ENCODE results near the gene ZCCHC24. TPM values are rescaled to one million over a fixed set of nuclear protein-coding genes. Genes with fewer than 3 reads are reported as not detected.

Gene ZCCHC24
- total RNA-seq, 4 donors from 2014 or later, result 2.8 to 39.6 (median 9.3) TPM

DNA sequence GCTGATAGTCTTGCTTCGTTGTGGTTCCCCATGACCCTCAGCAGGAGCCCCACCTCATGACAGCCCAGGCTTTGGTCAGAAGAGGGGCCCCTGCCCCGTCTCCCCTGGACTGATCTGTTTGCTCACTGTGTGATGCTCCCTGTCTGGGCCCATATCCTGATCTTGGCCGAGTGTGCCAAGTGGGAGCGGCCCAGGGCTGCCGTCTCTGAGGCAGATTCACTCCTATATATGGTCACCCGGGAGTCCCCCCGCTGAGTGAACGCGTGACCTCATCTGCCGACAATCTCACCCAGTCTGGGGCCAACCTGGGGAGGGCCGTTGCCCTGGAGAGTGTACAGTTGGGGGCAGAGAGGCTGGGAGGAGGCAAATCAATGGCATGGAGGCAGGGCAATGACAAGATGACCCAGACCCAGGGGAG lies 63.6 kb downstream of the ZCCHC24 start:
- H3K27me3 ChIP-seq, result no peaks in the 10 kb centered on the region

DNA sequence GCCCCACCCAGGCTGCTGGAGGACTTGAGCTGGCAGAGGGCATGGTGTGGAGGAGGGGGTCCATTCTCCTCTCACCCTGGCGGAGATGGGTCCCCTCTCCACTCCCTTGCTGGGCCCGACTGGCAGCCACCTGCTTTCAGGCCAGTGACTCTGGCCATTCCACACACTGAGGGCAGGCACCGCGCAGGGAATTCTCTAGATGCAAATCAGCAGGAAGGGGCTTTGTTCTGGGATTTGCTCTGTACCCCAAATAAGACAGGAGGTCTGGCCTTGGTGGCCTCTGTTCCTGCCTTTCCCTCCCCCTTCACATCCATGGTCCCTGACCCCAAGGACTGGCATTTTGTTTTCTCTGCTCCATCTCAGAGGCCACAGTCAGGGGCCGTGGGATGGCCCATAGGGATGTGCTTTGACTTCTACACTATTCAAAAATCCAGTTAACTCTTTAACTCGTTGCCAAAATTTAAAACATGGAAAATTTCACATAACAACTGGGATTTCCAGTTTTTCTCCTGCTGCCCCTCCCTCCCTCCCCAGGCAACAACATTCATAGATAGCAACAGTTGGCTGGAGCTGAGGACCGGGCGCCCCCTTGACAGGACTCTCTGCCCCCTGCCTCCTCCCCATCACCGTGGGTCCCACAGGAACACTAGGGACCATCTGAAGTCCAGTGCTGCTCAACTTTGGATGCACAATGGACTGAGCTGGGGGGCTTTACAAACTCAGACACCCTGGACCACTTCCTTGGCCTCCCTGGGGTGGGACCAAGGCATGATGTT lies 64.3 kb downstream of the ZCCHC24 start:
- H3K27ac ChIP-seq, result peak overlapping the region; percentile 51 to 81 (median 66)
- no peak overlapping the region for H3K4me3 ChIP-seq
- H3K9me3 ChIP-seq, result no peaks in the 10 kb centered on the region
- peaks cover 0 to 9% (median 0%) of the 10 kb centered on the region in 3 donors for H3K36me3 ChIP-seq
- DNase-seq, result peak in 1 of 3 donors; percentile 34
- no peaks in the 10 kb centered on the region for H3K27me3 ChIP-seq
- TF ChIP-seq, protein P1, sequence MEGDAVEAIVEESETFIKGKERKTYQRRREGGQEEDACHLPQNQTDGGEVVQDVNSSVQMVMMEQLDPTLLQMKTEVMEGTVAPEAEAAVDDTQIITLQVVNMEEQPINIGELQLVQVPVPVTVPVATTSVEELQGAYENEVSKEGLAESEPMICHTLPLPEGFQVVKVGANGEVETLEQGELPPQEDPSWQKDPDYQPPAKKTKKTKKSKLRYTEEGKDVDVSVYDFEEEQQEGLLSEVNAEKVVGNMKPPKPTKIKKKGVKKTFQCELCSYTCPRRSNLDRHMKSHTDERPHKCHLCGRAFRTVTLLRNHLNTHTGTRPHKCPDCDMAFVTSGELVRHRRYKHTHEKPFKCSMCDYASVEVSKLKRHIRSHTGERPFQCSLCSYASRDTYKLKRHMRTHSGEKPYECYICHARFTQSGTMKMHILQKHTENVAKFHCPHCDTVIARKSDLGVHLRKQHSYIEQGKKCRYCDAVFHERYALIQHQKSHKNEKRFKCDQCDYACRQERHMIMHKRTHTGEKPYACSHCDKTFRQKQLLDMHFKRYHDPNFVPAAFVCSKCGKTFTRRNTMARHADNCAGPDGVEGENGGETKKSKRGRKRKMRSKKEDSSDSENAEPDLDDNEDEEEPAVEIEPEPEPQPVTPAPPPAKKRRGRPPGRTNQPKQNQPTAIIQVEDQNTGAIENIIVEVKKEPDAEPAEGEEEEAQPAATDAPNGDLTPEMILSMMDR (IDR thresholded peaks at IDR 0.05), result no peak
- TF ChIP-seq POLR2A (IDR thresholded peaks at IDR 0.05), result no peak
- H3K4me1 ChIP-seq, result peaks cover 0 to 28% (median 0%) of the 10 kb centered on the region in 4 donors

More for the DNA sequence above, 63.6 kb downstream of the ZCCHC24 start:
- H3K4me3 ChIP-seq, result no peak overlapping the region
- no peaks in the 10 kb centered on the region for H3K9me3 ChIP-seq
- H3K27ac ChIP-seq, result peak overlapping the region; percentile 51 to 81 (median 66)
- DNase-seq, result peak; percentile 35 to 69 (median 54)
- H3K4me1 ChIP-seq, result peaks cover 0 to 28% (median 0%) of the 10 kb centered on the region in 4 donors
- TF ChIP-seq POLR2A (IDR thresholded peaks at IDR 0.05), result no peak
- TF ChIP-seq, protein P1 (IDR thresholded peaks at IDR 0.05), result no peak
- peaks cover 0 to 14% (median 0%) of the 10 kb centered on the region in 3 donors for H3K36me3 ChIP-seq

DNA sequence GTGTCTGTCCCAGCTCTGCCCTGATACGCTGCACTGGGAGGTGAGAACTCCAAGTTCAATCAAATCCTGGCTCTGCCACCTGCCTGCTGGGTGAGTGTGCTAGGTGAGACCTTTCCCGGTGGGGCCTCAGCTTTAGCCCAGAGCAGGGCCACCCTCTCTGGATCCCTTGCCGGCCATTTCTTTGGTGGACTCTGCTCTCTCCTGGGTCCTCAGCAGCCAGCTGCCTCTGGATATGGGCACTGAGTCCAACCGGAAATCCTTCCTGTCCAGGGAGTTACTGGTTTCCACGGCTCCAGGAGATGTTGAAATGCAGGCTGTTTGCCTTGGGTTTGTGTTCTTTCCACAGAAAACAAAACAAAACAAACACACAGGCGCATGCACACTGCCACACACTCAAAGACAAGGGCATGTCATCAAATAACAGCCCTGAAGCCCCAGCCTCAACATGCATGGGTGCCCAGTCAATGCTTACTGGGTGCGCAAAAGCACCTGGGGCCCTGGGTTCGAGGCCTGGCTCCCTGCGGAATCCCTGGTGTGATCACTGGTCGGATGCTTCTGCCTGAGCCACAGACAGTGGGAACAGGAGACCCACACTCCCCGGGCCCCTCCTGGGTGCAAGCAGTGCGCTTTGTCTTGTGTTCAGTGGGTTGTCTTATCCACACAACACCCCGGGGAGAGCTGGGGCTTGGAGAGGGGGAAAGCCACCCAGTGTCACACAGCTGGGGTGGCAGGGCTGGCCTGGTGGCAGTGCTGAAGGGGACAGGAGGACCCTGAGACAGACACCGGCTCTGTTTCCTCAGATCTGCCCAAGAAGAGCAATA lies 65.1 kb downstream of the ZCCHC24 start:
- Histone ChIP-seq H3K27me3 (no peaks in the 10 kb centered on the region), H3K27ac (peak overlapping the region; percentile 51 to 81 (median 66)), H3K36me3 (peaks cover 0 to 4% (median 0%) of the 10 kb centered on the region in 3 donors), H3K4me3 (no peak overlapping the region), H3K9me3 (no peaks in the 10 kb centered on the region), H3K4me1 (peaks cover 0 to 28% (median 0%) of the 10 kb centered on the region in 4 donors)
- peak; percentile 14 to 54 (median 40) for DNase-seq
- TF ChIP-seq, protein P1 (IDR thresholded peaks at IDR 0.05), result no peak

DNA sequence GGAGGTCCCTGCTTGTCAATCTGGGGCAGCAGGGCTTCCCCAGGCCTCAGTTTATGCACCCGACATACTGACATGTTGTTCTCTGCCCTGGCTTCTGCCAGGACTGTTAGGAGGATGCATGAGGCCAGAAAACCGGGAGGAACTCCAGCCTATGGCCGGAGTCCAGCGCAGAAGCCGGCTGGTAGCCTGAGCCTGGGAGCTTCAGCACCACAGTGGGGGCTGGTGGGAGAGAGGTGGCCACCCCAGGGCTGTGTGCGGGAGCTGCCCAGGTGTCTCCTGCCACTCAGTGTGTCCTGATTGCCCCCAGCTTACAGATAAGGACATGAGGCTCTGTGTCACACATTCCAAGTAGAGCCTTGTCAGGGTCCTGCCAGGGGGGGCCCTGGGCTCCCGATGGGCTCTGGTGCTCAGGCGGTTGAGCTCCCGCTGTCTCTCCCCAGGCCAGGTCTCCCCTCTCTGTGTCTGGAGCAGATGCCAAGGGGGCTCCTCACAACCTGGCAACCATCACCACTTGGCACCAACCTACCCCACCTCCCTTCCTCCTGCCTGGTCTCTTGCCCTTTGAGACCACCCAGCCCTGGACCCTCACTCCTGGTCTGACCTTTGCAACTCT lies 65.8 kb downstream of the ZCCHC24 start:
- TF ChIP-seq, protein P1 (IDR thresholded peaks at IDR 0.05), result no peak
- TF ChIP-seq POLR2A (IDR thresholded peaks at IDR 0.05), result no peak
- H3K4me1 ChIP-seq, result peaks cover 0 to 28% (median 0%) of the 10 kb centered on the region in 4 donors
- no peaks in the 10 kb centered on the region for H3K27me3 ChIP-seq
- peak overlapping the region in 1 of 4 donors; percentile 1 for H3K4me3 ChIP-seq
- peak in 1 of 3 donors; percentile 44 for DNase-seq
- H3K27ac ChIP-seq, result peak overlapping the region; percentile 38 to 81 (median 54)
- no peaks in the 10 kb centered on the region for H3K9me3 ChIP-seq
- H3K36me3 ChIP-seq, result peaks cover 0 to 4% (median 0%) of the 10 kb centered on the region in 3 donors

Measured in Peyer's patch (tissue), 4 donors.